SH-SY5Y (cell line): ENCODE measurements around the gene SULT4A1.

ENCODE experiments used
- GATA2 ChIP-seq: IDR thresholded peaks from 2 replicates; pipeline ENCODE4 v1.6.1; 2011; ENCODE audit warnings: mild to moderate bottlenecking, low read depth, low read length
- GATA3 ChIP-seq: IDR thresholded peaks from 2 replicates; pipeline ENCODE4 v1.6.1; 2011; ENCODE audit warnings: low read depth, mild to moderate bottlenecking, low read length, moderate library complexity

DNA sequence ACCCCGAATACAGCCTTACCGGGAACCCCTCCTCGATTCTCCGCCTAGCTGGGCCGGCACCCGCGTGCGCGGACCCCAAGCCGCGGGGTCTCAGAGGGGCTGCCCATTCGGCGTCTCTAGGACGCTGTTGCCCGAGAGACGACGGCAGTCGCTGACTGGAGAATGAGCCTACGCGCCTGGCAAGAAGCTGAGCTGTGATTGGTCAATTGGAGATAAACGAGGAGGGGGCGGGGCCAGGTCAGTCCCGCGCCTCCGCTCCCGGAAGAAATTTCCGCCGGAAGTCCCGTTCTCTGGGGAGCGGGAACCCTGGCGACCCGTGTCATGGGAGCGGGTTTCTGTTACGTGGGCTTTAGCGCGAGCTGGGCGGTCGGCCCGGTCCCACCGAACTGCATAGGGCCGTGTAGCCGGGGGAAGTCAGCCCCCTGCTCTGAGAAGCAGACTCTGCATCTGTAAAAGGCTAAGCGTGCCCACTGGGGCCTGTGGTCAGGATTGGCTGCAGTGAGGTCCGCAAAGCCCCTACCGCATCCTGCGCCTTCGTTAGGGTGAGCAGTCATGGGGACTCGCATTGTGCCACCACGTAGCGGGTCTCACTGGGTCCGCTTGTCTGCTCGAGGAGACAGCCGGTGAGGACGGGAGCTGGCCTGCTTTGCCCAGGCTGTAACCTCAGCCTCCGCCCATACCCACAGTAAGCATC lies 50.0 kb downstream of the SULT4A1 start, which contains the start of gene EFCAB6:
- TF ChIP-seq GATA3 (no peak), GATA2 (peak; percentile 33; the same call in 1 of the 2 replicates)
